Fibroblast of skin of right biceps (primary cell): ENCODE measurements around the gene OR10A4.
"Not testable (repeated sequence)": the region's sequence is repeated elsewhere in the genome, so short reads cannot be mapped to it uniquely, and the experiment has no call there.

Experiments
- DNase-seq: peaks from one replicate; pipeline ENCODE4 v3.0.0-alpha.2; 2013

OR10A4 gene

GRCh38 chr11:6900327-6900999 is 24.0 kb downstream of the OR10A4 start:
- peak; percentile 10 for DNase-seq

DNA sequence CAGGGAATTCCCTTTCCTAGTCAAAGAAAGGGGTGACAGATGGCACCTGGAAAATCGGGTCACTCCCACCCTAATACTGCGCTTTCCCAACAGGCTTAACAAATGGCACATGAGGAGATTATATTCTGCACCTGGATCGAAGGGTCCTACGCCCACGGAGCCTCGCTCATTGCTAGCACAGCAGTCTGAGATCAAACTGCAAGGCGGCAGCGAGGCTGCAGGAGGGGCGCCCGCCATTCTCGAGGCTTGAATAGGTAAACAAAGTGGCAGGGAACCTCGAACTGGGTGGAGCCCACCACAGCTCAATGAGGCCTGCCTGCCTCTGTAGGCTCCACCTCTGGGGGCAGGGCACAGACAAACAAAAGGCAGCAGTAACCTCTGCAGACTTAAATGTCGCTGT is 28.4 kb downstream of the OR10A4 start:
- DNase-seq = not testable (repeated sequence)

DNA sequence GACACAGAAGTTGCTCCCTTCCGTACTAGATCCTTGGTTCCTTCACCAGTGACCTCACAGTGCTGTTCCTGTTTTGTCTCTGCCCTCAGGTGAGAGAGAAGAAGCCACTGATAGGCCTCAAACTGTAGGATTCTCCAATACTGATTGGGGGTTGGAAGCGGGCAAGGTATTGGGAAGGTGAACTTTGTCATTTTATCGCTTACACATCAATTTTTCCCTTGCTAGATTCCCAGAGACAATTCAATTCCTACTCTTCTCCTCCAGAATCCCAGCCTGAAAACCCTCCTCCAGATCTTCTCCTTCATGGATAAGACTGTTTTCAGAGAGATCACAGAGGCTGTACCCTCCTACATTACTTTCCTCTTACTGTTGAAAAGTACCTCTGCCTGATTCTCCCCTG is 35.0 kb downstream of the OR10A4 start:
- DNase-seq = no peak

GRCh38 chr11:6911948-6912347 is 35.5 kb downstream of the OR10A4 start:
- peak; percentile 7 for DNase-seq

- no peak for DNase-seq
These were observed 43.3 kb downstream of the OR10A4 start for GRCh38 chr11:6919698-6920097.

DNA sequence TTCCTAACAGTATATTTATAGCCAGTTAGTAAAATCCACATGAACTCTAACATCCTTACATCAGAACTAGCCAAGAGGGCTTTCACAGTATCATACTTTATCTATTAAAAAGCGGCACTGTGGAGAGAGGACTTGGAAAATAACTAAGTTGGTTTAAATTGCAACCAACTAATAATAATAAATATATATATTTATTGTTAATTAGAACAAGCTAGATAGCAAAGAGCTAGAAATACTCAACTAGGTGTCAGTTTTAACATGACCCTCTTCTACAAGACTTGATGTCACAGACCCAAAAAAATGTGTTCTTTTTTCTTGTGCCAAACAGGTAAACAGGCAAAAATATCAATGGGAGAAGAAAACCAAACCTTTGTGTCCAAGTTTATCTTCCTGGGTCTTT is 44.3 kb downstream of the OR10A4 start, which contains the start of gene OR2D3:
Gene OR2D3, plus strand, starts transcription at position 301 of the 400 bp plus-strand sequence. Its CDS starts 0 bp downstream, at position 301.
- no peak for DNase-seq

GRCh38 chr11:6925007-6925577 is 48.7 kb downstream of the OR10A4 start:
- no peak for DNase-seq

DNA sequence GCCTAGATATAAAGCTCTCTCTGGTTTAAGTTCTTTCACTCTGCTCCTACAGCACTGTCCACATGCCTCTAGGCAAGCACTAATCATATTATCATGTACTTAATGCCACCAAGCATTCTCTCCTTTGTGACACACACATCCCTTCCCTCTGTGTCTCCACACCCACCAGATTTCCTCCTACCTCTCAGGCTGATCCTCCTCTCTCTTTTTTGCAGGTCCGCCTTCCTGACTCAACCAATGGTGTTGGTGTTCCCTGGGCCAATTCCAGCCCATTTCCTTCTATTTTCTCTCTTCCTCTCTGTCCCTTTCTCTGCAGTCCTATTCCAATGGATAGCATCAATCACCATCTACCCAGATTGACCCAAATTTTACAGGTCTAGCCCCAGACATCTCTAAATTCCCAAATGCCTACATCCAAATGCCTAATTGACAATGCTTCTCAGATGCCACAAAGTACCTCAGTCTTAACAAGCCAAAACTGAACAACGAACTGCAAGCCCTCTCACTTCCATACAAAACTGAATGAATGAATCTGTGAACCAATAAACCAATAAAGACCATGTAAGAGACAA is 49.3 kb downstream of the OR10A4 start:
- peak; percentile 26 for DNase-seq

- peak; percentile 88 for DNase-seq
These were observed 50.0 kb downstream of the OR10A4 start, which contains the start of gene ZNF215 for GRCh38 chr11:6926208-6927029. Gene ZNF215 (plus strand): TSS chr11:6926426. CDS start chr11:6932273, 5,847 bp downstream.

DNA sequence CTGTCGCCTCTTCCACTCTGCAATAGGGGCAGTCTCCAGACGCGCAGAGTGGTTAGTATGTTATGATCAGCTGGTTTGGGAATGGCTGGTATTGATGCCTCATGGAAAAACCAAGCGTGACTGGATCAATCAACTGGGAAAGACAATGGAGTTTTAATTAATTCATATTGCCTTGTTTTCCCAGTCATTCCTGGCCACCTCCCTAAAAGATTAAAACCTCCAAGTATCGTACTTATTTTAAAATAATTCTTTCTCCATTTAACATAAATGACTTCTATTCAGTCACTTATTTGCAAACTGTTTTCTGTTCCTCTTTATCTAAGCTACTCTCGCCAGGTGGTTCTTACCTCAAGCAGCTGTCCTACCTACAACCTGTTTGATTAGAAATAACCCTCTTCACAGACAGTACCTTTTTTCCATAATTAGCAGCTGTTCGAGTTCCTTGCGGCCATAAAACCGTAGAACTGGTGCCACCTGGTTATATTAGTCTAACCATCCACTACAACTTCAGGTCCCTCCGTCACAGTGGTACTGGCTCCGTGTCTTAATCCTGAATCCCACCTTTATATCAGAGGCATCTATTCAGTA is 50.7 kb downstream of the OR10A4 start:
- DNase-seq = no peak
